Umbilical cord (tissue), 2 donors: ENCODE measurements around the gene NHLRC2. TPM values are rescaled to one million over a fixed set of nuclear protein-coding genes. Genes with fewer than 3 reads are reported as not detected.
A peak's percentile ranks its signal among the peaks of the same experiment; 100 is the strongest.

Experiments used
- DNase-seq: peaks from one replicate; pipeline ENCODE4 v3.0.0-alpha.2; 2015; ENCODE audit warnings: low spot score
- total RNA-seq: library from RNA; depleted of rRNA; stranded (reverse); fragments of >200 nt; gene quantifications from one replicate; pipeline ENCODE4 v1.2.3, GENCODE V29; 2014; ENCODE audit warnings: low replicate concordance; ENCODE audit not compliant: insufficient read depth

The NHLRC2 gene
- total RNA-seq, 1 donor from 2014 or later, result 21.4 TPM

- no peak for DNase-seq
Measured at GRCh38 chr10:113865901-113866300, 11.4 kb downstream of the NHLRC2 start.

DNA sequence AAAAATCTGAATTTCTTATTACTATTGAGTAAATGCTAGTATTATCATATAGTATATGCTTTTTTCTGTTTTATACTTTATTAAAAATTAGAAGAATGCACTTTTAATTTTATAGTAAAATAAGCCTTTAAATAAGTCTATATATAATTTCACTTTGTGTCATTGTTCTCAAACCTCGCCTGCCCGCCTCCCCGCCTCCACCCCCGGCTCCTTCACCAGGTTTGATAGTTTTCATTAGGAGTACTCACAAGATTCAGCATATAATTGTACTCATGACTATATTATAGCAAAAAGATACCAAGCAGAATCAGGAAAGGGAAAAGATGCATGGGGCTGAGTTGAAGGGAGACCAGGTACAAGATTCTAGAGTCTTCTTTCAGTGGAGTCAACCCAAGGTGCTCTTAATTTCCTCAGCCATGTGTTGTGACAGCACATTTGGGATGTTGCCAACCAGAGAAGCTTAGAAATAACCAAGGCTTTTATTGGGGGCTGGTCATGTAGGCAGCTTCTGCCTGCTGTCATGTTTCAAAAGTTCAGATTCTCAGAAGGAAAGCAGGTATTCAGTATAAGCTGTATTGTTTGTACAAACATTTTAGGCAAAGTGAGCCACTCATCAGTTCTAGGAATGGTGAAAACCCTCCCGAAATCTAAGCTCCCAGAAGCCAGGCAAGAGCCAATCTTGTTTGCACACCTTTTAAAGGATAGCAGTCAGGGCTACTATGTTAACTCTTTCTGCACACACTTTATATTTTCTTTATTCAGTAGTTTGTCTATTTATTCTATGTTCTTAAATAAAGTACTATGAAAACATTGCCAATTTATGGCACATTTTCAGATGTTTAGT lies 12.3 kb downstream of the NHLRC2 start:
- no peak for DNase-seq

- DNase-seq, result no peak
Measured at GRCh38 chr10:113867904-113868303, 13.4 kb downstream of the NHLRC2 start.

- no peak for DNase-seq
Measured at GRCh38 chr10:113869789-113870188, 15.3 kb downstream of the NHLRC2 start.

DNA sequence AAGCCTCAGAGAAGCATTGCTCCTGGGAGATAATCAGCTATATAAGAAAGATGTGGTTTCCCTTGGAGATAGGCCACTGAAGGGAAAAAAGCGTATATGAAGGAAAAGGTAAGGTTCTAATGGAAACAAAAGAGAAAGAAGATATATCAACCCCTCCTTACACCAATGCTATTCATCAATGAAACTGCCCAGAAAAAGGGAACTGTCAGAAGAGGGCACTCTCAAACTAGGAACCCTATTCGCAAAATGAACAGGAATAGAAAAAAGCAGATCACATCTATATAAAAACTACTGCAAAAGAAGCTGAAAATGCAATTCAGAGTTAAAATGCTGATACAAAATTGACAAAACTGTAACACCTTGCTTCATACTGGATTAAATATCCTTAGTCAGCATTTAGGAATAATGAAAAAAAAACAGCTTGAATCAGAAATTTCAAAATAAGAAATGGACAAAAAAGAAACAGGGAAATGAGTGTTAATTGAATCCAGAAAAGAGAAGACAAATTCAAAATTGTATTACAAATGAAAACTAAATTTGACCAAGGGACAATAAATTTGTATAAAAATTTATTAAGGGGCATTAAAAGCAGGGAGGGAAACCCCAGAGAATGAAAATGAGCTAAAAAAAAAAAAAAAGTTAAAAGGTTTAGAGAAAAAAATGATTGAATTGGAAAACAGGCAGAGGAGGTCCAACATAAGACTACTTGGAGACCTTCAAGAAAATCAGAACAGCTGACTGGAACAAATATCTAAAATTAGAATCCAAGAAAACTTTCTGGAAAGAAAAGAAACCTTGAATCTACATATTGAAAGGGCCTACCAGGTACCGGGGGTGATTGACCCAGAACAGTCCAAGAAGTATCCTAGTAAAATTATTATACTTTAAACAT lies 17.9 kb downstream of the NHLRC2 start:
- no peak for DNase-seq

DNA sequence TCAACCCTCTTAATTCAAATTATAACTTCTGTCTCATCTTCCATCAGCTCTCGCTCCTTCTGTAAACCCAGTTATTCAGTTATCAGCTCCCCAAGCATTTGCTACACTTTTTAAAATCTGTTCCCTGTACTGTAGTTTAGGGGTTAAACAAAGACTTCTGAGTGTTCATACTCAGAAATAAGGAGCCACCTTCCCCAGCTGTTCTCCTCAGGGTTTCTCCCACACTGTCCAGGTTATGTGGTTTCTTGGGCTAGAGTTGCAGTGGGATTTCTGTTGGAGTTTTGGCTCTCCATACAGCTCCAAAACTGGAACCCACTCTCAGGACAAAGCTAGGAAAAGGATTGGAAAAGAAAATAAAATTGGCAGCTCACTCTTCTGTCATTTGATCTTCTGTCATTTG lies 20.8 kb downstream of the NHLRC2 start:
- no peak for DNase-seq

DNA sequence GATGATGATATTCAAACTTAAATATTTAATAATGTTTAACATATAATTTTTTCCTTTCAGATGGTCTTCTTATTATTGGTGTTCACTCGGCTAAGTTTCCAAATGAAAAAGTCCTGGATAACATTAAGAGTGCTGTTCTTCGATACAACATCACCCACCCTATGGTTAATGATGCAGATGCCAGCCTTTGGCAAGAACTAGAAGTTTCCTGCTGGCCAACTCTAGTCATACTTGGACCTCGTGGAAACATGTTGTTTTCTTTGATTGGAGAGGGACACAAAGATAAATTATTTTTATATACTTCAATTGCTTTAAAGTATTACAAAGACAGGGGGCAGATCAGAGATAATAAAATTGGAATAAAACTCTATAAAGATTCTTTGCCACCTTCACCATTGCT lies 22.0 kb downstream of the NHLRC2 start:
- DNase-seq, result no peak

- DNase-seq, result no peak
Measured at GRCh38 chr10:113879691-113880090, 25.2 kb downstream of the NHLRC2 start.

GRCh38 chr10:113880236-113880635 lies 25.8 kb downstream of the NHLRC2 start:
- DNase-seq, result no peak

GRCh38 chr10:113882240-113882639 lies 27.8 kb downstream of the NHLRC2 start:
- DNase-seq, result no peak

- no peak for DNase-seq
Measured at GRCh38 chr10:113889911-113890310, 35.5 kb downstream of the NHLRC2 start.

DNA sequence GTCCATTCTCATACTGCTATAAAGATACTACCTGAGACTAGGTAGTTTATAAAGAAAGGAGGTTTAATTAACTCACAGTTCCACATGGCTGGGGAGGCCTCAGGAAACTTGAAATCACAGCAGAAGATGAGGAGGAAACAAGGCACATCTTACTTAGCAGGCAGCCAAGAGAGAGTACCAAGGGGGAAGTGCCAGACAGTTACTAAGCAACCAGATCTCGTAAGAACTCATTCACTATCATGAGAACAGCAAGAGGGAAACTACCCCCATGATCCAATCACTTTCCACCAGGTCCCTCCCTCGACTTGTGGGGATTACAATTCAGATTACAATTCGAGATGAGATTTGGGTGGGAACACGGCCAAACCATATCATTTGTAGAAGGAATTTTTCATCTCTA lies 36.3 kb downstream of the NHLRC2 start:
- DNase-seq, result no peak

DNA sequence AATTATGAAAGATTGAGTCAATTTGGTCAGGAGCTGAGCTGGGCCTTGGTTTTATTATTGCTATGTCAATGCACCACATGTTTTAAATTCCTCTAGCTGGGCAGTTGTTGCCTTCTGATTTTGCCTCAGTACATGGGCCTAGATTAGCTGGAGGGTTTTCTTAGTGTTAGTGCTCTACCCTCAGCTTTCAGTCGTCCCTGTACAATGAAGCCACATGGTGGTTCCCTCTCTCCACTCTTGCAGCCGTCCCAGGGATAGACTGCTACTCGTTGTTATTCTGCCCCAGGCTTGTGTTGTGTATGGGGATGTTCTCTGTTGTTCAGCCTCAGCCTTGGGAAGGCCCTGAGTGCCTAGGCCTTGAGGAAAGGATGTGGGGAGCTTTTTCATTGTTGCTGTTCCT lies 37.0 kb downstream of the NHLRC2 start:
- no peak for DNase-seq

DNA sequence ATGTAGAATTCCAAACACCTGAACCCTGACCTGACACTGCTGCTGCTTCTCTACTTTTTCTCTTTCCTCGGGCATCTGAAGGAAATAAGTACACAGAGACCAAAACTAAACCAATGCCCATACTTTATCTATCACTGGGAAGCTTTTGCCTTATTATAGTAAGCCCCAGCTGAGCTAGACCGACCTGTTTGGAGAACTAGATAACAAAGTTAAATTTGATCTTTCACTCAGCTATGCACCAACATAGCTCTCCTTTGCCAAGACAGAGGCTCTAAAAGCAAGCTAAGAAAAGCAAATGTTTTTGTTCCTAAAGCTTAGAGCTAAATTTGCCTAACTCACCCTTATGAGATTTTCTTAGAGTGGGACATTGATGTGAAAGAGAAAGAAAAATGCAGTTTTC lies 39.1 kb downstream of the NHLRC2 start:
- DNase-seq, result peak; percentile 3

DNA sequence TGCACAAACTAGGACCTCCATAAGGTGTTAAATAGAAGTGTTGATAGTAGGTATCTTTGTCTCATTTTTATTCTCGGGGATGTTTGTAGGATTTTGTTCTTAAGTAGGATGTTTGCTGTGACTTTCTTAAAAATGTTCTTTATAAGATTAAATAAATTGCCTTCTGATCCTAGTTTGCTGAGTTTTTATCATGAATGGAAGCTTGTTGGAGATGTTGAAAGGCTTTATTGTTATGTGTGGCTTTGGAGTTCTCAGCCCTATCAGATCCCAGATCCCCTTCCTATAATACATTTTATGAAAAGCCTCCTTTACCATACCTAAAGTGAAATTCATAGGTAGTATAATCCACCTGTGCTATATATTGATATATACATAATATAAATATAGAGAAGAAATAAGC lies 40.1 kb downstream of the NHLRC2 start:
- DNase-seq, result no peak

DNA sequence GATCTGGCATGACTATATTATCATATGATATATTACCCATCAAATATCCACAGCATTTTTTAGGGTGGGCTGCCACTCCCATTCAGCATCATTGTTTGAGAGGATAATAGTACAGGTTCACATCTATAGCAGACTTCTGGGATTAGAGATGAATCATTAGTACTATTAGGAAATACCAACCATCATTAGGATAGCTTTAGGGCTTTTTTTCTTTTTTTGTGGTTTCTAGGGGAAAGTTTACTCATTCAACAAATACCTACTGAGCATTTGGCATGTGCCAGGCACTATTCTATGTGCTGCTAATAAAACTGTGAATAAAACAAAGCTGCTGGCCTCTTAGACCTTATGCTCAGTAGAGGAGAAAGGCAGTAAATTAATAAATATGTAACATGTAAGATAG lies 40.6 kb downstream of the NHLRC2 start:
- no peak for DNase-seq

GRCh38 chr10:113897693-113898618 lies 43.5 kb downstream of the NHLRC2 start:
- DNase-seq, result no peak

- peak; percentile 56 for DNase-seq
Measured at GRCh38 chr10:113899952-113900598, 45.6 kb downstream of the NHLRC2 start.

- DNase-seq, result no peak
Measured at GRCh38 chr10:113905756-113906155, 51.3 kb downstream of the NHLRC2 start.

- no peak for DNase-seq
Measured at GRCh38 chr10:113907166-113907565, 52.7 kb downstream of the NHLRC2 start.

DNA sequence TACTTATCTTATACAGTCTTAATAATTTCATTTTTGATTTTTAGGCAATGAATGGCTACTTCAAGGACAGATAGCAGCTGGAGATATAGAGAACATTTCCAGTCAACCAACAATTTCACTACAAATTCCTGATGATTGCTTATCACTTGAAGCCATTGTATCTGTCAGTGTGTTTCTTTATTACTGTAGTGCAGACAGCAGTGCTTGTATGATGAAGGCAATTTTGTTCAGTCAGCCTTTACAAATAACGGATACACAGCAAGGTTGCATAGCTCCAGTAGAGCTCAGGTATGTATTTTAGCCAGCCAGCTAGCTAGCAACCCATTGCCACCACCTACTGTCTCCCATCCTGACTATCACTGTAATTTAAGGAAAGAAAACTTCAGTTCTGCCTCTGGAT lies 53.8 kb downstream of the NHLRC2 start:
- no peak for DNase-seq
